PC-3 (cell line): ENCODE results near the gene GMDS.

Experiments used
- EZH2phosphoT487 ChIP-seq: fragments of 300-600 bp; sonication (generic); IDR thresholded peaks from 2 replicates; pipeline ENCODE4 v1.6.1; 2018; ENCODE audit warnings: mild to moderate bottlenecking, antibody characterized with exemption, low read length, borderline replicate concordance
- TF ChIP-seq, protein P1 (sequence below): fragments of 300-600 bp; sonication (generic); conservative IDR thresholded peaks from 2 replicates; pipeline ENCODE4 v1.5.1; 2017; ENCODE audit warnings: antibody characterized with exemption, low read depth, mild to moderate bottlenecking, low read length

DNA sequence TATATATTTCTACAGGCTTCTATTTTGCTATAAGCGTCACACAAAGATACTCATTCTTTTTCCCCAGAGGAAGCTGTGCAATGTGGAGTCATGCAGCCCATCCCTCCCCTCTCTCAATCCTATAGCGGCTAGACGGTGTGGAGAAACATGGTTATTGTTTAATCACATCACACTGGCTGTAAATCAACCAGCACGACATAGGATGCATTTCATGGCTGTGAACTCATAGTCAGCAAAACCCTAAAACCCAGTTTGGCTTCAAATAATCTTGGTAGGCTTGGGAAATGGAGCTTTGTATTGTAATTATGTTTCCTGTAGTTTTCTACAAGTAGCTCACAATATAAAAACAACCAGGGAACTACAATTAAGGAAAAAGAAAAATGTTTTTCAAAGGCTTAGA, 618.9 kb downstream of the GMDS start:
- TF ChIP-seq, protein P1, sequence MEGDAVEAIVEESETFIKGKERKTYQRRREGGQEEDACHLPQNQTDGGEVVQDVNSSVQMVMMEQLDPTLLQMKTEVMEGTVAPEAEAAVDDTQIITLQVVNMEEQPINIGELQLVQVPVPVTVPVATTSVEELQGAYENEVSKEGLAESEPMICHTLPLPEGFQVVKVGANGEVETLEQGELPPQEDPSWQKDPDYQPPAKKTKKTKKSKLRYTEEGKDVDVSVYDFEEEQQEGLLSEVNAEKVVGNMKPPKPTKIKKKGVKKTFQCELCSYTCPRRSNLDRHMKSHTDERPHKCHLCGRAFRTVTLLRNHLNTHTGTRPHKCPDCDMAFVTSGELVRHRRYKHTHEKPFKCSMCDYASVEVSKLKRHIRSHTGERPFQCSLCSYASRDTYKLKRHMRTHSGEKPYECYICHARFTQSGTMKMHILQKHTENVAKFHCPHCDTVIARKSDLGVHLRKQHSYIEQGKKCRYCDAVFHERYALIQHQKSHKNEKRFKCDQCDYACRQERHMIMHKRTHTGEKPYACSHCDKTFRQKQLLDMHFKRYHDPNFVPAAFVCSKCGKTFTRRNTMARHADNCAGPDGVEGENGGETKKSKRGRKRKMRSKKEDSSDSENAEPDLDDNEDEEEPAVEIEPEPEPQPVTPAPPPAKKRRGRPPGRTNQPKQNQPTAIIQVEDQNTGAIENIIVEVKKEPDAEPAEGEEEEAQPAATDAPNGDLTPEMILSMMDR, result no peak
- no peak for TF ChIP-seq EZH2phosphoT487
